GM21576 (cell line): ENCODE data around the gene MFF.
"Not testable (repeated sequence)": the region's sequence is repeated elsewhere in the genome, so short reads cannot be mapped to it uniquely, and the experiment has no call there.

Source experiments
- ATAC-seq: cut with Tn5 transposase; IDR thresholded peaks from one replicate; pipeline ENCODE4 v1.9.1; 2021; ENCODE audit warnings: mild to moderate bottlenecking, moderate library complexity; ENCODE audit not compliant: unreplicated experiment

Gene MFF

DNA sequence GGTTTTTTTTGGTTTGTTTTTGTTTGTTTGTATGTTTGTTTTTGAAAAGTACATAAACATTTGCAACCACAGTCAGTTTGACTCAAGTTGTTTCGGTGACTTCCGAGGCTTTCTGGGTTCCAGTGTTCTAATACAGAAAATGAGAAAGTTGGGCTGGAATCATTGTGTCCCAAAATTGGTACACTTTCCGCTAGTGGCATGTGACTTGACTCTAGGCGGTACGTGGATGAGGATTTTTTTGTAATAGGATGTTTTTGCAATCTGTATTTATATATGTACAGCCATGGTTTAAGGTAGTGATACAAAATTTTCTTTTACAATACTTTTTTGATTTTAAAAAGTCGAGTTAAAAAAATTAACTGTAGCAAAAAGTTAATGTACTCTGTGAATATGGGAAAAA, 1.7 kb downstream of the MFF start:
- ATAC-seq = no peak

DNA sequence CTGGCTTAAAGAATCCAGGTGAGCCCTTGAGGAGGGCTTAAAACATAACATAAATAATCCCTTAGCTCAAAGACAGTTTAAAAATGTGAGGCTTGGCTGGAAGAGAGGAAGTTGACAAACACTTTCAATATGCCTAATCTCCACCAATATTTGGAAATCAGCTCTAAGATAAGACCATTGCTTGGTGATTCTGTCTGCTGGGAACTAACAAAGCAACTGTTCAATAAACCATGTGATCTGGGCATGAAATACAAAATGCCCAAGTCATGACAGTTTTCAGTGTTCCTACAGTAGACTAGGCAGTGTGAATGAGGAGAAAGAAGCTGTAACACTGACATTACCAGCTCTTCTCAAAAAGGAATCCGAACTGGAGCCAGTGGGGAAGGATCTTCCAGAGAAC, 10.7 kb downstream of the MFF start:
- ATAC-seq = no peak

DNA sequence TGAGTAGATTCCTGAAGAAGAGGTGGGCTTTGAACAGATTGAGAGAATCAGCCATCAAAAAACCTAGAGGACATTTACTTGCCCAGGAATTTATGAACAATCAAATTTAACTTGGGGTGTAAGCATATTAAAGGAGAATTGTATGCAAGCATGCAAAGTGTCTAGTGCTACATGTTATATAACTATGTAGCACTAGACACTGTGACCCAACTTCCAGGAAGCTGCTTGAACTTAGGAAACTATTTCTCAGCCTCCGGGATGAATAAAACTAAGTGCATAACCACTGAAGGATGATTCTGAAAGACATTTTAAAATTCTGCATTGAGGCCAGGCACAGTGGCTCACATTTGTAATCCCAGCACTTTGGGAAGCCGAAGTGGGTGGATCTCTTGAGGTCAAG, 12.4 kb downstream of the MFF start:
- no peak for ATAC-seq

DNA sequence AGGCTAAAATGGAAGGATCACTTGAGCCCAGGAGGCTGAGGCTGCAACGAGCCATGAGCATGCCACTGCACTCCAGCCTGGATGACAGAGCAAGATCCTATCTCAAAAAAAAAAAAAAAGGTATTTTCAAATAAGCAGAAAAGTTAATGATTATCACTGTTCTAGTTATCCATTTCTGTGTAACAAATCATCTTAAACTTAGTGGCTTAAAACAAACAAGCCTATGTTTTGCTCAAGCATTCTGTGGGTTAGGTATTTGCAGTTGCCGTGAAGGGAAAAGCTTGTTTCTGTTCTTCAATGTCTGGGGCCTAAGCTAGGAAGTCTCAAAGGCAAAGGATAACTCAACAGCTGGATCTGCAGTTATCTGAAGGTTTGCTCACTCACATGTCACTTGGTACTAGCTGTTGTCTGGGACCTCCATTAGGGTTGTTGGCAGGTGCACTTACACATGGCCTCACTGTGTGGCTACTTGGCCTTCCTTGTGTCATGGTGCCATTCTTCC, 14.1 kb downstream of the MFF start:
- ATAC-seq = no peak

DNA sequence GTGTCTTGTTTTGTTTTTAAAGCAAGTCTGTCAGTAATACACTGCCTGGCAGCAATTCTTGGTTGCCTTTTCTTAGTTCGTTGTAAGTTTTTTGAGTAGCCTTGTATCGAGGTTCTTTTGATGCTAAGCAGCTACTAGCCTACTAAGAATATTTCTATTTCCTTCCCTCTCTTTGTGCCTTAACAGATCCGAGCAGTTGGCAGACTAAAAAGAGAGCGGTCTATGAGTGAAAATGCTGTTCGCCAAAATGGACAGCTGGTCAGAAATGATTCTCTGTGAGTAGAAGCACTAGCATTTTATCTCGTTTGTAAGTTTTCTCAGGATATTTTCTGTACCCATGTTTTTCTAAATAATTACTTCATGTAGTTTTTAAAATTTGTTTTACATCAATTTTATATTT, 15.1 kb downstream of the MFF start:
- ATAC-seq = no peak

DNA sequence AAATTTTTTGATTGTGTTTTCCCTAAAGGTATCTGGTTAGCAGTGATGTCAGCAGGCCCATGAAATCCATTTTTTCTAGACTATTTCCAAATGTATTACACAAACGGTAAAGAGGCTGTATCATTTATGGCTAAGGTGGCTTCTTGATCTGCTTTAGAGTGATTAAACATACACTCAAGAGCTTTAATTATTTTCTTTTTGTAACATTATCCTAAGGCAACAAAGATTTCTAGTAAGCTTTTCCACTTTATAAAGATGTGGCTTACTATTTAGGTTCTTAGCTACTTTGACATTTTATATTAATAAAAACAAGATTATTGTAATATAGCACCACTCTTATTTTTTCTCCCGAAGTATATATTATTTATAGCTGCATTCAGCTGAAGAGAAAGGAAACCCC, 16.5 kb downstream of the MFF start:
- no peak for ATAC-seq

DNA sequence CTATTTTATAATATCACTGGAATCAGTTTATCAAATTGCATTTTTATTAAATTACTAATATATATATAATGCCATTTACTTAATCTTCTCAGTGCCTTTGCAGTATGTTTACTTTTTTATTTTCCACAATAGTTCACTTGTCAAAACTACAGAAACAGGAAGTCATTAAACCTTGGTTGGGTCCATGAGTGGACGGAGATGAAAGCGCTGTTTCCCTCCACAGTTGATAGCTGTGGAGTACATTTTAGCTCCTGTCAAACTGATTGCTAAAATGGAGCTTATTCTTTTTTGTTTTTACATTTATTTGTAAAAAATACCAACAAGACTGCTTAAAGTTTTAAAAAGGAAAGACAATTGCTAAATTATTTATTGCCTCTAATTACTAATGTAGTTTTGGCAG, 19.2 kb downstream of the MFF start:
- no peak for ATAC-seq

DNA sequence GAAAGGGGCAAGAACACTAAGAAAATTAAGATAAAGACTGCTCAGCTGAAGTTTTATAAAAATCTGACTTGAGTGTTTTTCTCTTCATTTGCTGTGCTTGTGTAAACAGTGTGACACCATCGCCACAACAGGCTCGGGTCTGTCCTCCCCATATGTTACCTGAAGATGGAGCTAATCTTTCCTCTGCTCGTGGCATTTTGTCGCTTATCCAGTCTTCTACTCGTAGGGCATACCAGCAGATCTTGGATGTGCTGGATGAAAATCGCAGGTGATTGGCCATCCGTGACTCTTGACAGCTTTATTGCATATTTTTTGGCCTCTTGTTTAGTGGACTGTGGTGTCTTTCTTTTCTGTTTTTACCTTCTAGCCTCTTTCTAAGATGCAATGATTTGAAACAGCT, 22.1 kb downstream of the MFF start:
- no peak for ATAC-seq

DNA sequence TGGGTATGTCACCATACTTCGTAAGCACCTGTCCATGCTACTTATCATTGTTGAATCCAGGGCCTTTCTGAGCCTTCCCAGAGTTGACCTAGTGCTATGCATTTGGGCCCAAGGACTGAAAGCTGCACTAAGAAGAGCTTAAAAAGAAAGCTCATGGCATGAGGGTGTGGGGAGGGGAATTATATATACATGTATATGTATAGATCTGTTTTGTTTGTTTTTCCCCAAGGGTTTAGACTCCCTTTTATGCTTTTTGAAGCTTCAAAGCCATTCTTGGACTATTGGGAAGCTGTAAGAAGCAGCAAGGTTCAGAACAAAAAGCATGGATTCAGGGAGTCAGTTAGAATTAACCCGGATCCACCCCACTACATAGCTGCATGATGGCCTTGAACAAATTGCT, 23.3 kb downstream of the MFF start:
- ATAC-seq = no peak

DNA sequence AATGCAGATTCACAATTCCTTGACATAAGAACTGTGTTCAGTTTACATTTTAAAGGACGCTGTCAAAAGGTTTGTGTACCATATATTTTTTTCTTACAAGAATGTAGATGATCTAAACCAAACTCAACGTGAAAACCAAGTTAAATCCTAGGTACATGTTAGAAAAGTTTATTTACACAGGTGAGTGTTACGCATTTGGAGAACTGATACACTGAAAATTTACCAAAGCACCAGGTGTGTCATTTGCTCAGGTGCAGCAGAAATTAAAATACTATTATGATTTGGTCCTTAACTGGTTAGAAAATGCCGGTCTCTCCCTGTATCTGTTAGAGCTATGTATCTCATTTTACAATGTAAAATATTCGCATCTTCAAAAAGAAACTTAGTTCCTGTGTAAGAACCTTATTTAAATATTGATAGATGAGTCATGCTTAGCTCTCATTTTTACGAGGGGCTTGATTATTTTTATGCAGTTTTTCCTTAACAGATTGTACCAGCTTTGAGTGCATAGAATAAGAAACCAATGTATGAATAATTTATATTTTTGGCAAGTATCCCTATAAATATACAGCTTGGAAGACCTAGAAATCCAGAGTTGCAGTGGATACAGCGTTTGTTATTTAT, 25.1 kb downstream of the MFF start:
- ATAC-seq = no peak

DNA sequence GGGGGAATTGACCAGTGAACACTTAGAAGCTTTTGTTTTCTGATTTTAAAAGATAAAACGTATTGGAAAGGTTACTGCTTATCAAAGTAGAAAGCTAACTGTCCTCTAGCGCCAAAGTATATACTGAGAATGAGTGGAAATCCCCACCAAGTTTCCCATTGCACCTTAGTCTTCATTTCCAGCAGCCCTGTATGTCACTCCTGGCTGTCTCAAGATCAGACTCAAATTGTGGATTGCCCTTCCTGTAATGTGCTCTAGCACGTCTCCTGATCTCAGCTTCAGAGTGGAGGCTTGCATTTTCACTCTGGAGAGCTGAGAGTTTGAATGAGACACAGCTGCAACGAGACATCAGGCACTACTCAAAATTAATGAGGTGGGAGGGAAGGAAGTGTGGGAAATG, 26.6 kb downstream of the MFF start:
- ATAC-seq = peak; percentile 86

DNA sequence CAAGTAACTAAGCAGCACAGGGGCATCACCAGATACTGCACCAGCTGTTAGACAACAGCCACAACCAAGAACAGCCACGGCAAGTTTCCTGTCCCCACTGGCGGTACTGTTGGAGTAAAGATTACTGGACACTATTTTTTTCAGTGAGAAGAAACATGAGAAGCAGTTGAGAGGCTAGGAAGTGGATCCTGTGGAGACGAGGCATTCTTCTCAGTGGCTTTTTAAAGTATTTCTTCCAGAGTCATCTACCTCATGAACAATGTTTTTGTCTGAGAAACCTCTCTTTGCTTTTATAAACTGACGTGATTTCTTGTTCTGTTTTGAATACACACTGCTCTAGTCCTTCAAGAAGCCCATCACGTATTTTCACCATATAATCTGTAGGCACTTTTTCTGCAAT, 35.3 kb downstream of the MFF start:
- no peak for ATAC-seq

DNA sequence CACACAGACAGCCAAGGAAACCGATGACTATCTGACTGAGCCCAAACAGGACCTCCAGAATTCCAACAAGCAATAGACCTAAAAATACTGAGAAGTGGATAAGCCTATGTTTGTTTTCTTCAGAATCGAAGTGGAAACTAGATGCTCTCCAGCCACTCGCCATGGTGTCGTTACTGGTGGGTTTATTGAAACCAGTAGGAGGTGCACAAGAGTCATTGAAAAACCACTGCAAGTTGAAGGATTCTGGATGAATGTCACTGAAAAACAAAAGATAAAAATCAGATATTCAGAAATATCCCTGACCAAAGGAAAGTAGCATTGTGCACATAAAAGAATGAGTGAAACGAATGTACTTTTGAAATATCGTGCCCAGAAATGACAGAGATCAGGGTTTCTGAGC, 38.7 kb downstream of the MFF start:
- ATAC-seq = no peak

DNA sequence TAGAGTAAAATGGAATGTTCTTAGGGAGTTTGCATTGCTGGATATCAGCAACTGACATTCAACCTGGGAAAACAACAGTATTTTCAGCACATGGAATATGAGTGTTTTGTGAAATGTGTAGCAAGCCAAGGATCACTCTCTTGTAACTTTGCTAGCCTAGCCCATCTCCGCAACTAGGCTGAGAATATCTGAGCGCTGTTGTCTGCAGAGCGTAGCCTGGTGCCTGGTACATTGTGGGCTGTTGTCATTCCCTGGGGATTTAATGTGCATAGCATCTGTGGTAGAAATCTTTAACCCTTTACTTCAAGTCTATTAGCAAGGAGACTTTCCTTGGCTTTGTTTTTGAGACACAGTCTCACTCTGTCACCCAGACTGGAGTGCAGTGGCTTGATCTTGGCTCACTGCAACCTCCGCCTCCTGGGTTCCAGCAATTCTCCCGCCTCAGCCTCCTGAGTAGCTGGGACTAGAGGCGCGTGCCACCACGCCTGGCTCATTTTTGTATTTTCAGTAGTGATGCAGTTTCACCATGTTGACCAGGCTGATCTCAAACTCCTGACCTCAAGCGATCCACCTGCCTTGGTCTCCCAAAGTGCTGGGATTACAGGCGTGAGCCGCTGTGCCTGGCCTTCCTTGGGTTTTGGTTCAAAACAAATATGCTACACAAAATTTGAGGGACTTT, 39.7 kb downstream of the MFF start:
- not testable (repeated sequence) for ATAC-seq

DNA sequence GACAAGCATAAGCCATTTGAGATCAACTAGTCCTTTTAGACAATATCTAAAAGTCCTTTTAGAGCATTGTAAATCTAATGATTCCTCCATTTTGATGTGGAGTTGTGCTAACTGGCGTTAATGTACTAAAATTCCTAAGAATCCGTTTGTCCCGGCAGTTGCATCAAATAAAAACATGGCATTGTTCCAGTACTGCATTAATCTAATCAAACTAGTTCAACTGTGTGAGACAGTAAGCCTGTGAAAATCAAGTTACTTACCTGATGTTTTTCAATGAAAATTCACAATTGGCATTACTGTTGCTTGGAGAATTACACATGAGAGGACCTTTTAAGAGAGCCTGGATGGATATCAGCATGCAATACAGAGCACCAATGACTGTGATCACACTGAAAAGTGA, 40.8 kb downstream of the MFF start:
- no peak for ATAC-seq

DNA sequence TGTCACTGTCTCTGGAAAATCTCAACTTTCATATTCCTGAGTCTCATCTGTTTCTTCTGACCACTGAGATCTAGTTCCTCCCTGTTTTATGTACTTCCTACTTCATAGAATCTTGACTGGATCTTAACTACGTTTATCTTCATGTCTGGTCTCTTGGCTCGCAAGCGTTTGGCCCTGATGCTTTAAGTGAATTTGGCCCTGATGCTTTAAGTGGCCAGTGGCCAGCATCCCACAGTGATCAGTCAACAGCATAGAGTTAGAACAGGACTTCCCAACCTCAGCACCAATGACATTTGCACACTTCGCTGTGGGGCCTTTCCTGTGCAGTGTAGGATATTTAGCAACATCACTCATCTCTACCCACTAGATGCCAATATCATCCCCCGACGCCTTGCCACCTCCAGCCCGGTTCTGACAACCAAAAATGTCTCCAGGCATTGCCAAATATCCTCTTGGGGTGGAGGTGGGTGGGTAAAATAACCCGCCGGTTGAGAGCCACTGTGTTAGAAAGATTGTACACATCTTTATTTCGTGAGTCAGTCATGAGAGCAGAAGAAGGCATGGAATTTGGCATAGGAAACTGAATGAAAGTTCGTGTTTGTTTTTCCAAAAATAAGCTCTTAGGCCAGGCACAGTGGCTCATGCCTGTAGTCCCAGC, 41.8 kb downstream of the MFF start:
- ATAC-seq = no peak

DNA sequence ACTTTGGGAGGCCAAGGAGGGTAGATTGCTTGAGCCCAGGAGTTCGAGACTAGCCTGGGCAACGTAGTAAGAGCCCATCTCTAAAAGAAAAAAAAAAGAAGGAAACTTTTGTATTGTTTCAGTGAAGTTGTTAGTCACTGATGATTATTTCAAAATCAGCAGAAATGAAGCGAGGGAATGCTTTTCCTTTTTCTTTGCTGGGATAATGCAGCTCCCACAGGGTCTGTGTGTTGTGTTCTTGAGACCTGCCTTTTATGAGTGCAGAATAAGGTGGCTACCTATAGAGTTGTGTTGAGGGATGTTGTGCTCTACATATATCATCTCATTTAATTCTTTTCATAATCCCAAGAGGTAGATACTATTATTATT, 42.4 kb downstream of the MFF start:
- no peak for ATAC-seq

DNA sequence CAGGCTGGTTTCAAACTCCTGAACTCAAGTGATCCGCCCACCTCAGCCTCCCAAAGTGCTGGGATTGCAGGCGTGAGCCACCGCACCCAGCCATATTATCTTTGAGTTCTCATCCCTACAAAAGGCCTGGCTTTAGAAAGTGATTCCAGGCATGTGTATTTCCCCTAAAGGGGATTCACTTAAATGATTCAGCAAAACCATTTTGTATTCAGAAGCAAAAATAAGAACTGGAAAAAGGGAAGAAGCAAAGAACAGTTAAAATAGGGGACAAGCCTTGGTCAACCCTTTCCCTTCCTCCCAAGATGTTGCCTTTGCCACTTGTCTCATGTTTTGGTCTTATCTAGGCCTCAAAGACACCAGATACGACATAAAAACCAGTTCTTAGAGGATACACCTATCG, 43.5 kb downstream of the MFF start:
- no peak for ATAC-seq

DNA sequence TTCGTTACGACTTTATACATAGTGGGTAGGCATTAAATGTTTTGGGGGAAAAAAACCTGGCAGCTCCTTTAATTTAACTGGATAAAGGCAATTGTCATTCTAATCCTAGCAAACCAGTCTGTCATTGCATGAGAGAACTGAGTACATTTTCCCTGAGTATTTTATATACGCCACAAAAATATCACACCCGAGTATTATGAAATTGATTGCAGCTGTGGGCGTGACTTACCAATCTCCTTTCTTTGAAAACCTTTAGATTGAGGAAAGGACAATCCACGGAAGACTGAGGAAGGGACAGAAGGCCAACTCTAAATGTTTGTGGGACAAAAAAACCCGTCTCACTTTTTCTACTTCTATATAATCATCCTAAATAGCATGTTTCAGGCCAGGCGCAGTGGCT, 45.0 kb downstream of the MFF start:
- no peak for ATAC-seq

DNA sequence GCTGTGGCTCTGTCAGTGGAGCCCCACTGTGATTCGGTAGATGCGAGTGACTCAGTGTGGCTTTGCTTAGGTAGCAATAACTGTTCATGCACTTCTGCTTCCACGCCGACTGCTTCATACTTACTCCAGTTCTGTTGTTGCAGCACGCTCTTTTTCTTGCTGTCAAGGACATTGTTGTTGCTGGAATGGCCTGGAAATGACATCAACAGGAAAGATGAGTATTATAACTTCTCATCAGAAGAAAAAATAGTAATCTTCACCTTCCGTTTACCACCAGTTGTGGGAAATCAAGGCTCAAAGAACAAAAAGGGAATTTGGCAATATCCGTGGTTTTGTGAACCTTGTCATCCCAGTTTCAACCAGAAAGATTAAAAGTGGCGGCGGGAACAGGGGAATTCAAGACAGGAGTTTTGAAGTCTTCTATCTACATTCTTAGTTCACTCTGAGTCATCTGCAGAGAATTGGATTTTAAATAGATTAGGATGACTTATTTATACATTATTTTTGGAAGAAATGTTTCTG, 45.8 kb downstream of the MFF start:
- no peak for ATAC-seq

DNA sequence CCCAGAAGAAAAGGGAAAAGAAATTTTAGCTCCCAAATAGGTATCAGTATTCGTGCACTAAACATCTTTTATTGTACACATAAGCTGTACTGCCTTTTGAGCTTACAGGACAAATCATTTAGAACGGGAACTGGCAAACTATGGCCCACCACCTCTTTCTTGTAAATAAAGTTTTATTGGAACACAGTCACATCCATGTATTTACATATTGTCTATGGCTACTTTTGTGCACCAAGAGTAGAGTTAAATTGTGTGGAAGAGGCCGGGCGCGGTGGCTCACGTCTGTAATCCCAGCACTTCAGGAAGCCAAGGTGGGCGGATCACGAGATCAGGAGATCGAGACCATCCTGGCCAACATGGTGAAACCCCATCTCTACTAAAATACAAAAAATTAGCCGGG, 48.3 kb downstream of the MFF start:
- ATAC-seq = no peak

DNA sequence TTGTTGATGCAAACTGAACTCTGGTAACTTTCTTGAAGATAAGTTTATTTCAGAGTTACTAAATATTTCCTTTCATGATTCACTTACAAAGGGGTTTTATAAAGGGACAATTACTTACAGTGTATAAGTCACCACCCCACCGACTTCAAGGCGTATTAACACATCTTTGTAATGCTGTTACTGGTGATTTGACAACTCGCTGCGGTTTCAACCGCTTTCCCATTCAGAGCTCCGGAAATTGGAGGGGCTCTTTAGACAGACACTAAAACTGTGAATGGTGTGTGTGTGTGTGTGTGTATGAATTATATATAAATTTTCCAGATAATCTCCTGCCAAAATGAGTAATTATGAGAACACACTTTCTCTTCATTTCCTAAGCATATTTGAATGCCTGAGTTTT, 49.1 kb downstream of the MFF start:
- ATAC-seq = no peak
